Suprapubic skin (tissue), 4 donors: ENCODE data around the gene TF. TPM values are rescaled to one million over a fixed set of nuclear protein-coding genes. Genes with fewer than 3 reads are reported as not detected.

Experiments
- DNase-seq, 2 donors: peaks; one replicate each; pipeline ENCODE4 v3.0.0-alpha.2; 2019; ENCODE audit warnings: low spot score in 2 of 2
- H3K27ac ChIP-seq: fragments of 200-600 bp; sonication (generic); one replicate; pipeline ENCODE4 v1.5.1; 2019
- H3K27me3 ChIP-seq: fragments of 200-600 bp; sonication (generic); one replicate; pipeline ENCODE4 v1.5.1; 2019
- H3K36me3 ChIP-seq: fragments of 200-600 bp; sonication (generic); one replicate; pipeline ENCODE4 v1.5.1; 2019
- H3K4me1 ChIP-seq: fragments of 200-600 bp; sonication (generic); one replicate; pipeline ENCODE4 v1.5.1; 2019
- H3K4me3 ChIP-seq: fragments of 200-600 bp; sonication (generic); one replicate; pipeline ENCODE4 v1.5.1; 2019; ENCODE audit warnings: mild to moderate bottlenecking
- H3K9me3 ChIP-seq: fragments of 200-600 bp; sonication (generic); one replicate; pipeline ENCODE4 v1.5.1; 2019
- EP300 ChIP-seq: sonication (generic); formaldehyde crosslinking; IDR thresholded peaks from one replicate; pipeline ENCODE4 v1.6.1; 2017; ENCODE audit warnings: antibody characterized with exemption
- POLR2A ChIP-seq, 2 donors: fragments of 450-650 bp; IDR thresholded peaks; one replicate each; pipeline ENCODE4 v1.6.1; 2017; ENCODE audit warnings: antibody characterized with exemption in 2 of 2, mild to moderate bottlenecking in 2 of 2, moderate library complexity in 2 of 2
- POLR2AphosphoS5 ChIP-seq, 3 donors: sonication (generic); formaldehyde crosslinking; IDR thresholded peaks; one replicate each; pipeline ENCODE4 v1.6.1; 2017; ENCODE audit warnings: antibody characterized with exemption in 3 of 3
- WGBS: methylation state at CpG from one replicate; pipeline ENCODE4 v1.1.5; 2018; 5-methylcytosine and 5-hydroxymethylcytosine counted together
- total RNA-seq, 4 donors: library from RNA; depleted of rRNA; stranded (reverse); fragments of >200 nt; gene quantifications; one replicate each; pipeline ENCODE4 v1.1.0, GENCODE V29; 2016
- TF ChIP-seq, protein P1 (sequence below), 2 donors: fragments of 200-600 bp in 1 of 2; fragments of 450-650 bp in 1 of 2; sonication (generic) in 1 of 2; IDR thresholded peaks; one replicate each; pipeline ENCODE4 v1.5.1; 2016 to 2019; ENCODE audit warnings: antibody characterized with exemption in 2 of 2, mild to moderate bottlenecking in 1 of 2, moderate library complexity in 1 of 2

TF gene
- total RNA-seq, 4 donors from 2014 or later, result 4.8 to 16.5 (median 8.7) TPM

DNA sequence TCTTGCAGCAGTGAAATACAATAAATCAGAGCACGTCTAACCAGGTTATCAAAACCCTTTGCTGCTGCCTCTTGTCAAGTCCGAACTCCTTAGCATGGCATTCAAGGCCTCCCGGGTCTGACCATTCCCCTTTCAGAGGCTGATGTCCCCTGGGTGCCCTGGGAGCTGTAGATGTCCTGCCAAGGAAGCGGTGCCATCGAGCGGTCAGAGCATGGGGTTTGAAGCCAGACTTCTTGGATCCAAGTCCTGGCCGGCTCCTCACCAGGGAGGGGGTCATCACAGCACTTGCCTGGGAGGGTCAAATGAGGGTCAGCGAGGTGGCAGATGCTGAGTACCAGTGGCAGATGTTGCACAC lies 496 bp downstream of the TF start:
- no peaks in the 10 kb centered on the region for H3K9me3 ChIP-seq
- H3K27ac ChIP-seq, result no peak overlapping the region
- H3K4me1 ChIP-seq, result peaks cover 18% of the 10 kb centered on the region
- TF ChIP-seq POLR2A (IDR thresholded peaks at IDR 0.05), result no peak
- no peak for TF ChIP-seq EP300
- TF ChIP-seq POLR2AphosphoS5 (IDR thresholded peaks at IDR 0.05), result no peak
- TF ChIP-seq, protein P1, sequence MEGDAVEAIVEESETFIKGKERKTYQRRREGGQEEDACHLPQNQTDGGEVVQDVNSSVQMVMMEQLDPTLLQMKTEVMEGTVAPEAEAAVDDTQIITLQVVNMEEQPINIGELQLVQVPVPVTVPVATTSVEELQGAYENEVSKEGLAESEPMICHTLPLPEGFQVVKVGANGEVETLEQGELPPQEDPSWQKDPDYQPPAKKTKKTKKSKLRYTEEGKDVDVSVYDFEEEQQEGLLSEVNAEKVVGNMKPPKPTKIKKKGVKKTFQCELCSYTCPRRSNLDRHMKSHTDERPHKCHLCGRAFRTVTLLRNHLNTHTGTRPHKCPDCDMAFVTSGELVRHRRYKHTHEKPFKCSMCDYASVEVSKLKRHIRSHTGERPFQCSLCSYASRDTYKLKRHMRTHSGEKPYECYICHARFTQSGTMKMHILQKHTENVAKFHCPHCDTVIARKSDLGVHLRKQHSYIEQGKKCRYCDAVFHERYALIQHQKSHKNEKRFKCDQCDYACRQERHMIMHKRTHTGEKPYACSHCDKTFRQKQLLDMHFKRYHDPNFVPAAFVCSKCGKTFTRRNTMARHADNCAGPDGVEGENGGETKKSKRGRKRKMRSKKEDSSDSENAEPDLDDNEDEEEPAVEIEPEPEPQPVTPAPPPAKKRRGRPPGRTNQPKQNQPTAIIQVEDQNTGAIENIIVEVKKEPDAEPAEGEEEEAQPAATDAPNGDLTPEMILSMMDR (IDR thresholded peaks at IDR 0.05), result no peak
- no peaks in the 10 kb centered on the region for H3K36me3 ChIP-seq
- H3K4me3 ChIP-seq, result peak overlapping the region; percentile 39
- peaks cover 24% of the 10 kb centered on the region for H3K27me3 ChIP-seq
- 73% methylated on average over 3 of the region's 8 CpGs for WGBS
- no peak for DNase-seq

DNA sequence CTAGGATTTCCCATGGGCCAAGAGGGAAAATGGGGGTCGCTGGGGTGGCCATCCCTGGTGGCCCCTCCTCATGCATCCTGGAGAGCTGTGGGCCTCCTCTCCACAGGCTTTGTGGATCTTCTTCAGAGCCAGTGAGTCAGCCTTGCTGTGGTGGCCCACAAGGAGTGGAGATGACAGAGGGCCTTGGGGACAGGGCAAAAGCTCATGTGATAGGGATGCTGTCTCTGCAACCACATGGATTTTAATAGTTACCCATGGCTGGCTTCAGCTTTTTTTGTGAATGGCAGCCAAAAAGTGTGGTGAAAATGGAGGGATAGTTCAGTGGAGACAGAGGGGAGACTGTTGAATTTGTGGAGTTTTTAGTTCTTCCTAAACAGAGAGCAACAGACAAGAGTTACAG lies 1.2 kb downstream of the TF start:
- whole genome bisulfite sequencing, result 80% methylated on average over 1 of the region's 1 CpG
- Histone ChIP-seq H3K4me1 (peaks cover 18% of the 10 kb centered on the region), H3K9me3 (no peaks in the 10 kb centered on the region), H3K36me3 (no peaks in the 10 kb centered on the region), H3K27ac (no peak overlapping the region), H3K27me3 (peaks cover 21% of the 10 kb centered on the region), H3K4me3 (no peak overlapping the region)
- DNase-seq, result no peak
- TF ChIP-seq POLR2AphosphoS5 (IDR thresholded peaks at IDR 0.05) (no peak), EP300 (no peak), POLR2A (IDR thresholded peaks at IDR 0.05) (no peak)
- TF ChIP-seq, protein P1 (IDR thresholded peaks at IDR 0.05), result no peak

DNA sequence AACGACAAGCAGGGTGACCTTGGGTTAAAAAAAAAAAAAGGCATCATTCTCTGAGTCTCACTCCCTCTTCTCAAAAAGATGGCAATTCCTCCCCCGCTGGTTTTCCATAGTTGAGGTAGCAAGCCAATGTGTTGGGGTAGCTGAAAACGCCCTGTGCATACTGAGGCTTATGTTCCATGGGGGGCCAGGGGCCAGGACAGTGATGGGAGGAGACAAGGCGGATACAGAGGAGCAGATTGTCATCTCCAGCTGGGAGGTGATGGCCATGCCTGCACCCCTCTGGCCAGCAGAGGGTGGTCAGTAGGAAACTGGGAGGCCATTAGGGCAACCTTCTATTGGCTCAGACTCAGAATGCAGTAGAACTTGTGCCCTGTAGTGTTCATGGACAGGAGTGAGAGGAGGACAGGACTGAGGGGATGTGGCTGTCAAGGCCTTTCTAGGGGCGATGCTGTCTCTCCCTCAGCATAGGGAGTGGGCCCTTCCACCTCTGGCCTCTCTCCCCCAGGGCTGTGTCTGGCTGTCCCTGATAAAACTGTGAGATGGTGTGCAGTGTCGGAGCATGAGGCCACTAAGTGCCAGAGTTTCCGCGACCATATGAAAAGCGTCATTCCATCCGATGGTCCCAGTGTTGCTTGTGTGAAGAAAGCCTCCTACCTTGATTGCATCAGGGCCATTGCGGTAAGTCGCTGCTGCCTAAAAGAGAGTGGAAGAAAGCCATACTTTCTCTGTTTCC lies 1.9 kb downstream of the TF start:
- H3K4me3 ChIP-seq, result no peak overlapping the region
- no peaks in the 10 kb centered on the region for H3K36me3 ChIP-seq
- no peaks in the 10 kb centered on the region for H3K9me3 ChIP-seq
- DNase-seq, result no peak
- H3K4me1 ChIP-seq, result peaks cover 20% of the 10 kb centered on the region
- no peak overlapping the region for H3K27ac ChIP-seq
- TF ChIP-seq POLR2AphosphoS5 (IDR thresholded peaks at IDR 0.05), result no peak
- TF ChIP-seq, protein P1 (IDR thresholded peaks at IDR 0.05), result no peak
- TF ChIP-seq POLR2A (IDR thresholded peaks at IDR 0.05), result no peak
- no peak for TF ChIP-seq EP300
- 92% methylated on average over 12 of the region's 12 CpGs for WGBS
- H3K27me3 ChIP-seq, result peaks cover 21% of the 10 kb centered on the region

DNA sequence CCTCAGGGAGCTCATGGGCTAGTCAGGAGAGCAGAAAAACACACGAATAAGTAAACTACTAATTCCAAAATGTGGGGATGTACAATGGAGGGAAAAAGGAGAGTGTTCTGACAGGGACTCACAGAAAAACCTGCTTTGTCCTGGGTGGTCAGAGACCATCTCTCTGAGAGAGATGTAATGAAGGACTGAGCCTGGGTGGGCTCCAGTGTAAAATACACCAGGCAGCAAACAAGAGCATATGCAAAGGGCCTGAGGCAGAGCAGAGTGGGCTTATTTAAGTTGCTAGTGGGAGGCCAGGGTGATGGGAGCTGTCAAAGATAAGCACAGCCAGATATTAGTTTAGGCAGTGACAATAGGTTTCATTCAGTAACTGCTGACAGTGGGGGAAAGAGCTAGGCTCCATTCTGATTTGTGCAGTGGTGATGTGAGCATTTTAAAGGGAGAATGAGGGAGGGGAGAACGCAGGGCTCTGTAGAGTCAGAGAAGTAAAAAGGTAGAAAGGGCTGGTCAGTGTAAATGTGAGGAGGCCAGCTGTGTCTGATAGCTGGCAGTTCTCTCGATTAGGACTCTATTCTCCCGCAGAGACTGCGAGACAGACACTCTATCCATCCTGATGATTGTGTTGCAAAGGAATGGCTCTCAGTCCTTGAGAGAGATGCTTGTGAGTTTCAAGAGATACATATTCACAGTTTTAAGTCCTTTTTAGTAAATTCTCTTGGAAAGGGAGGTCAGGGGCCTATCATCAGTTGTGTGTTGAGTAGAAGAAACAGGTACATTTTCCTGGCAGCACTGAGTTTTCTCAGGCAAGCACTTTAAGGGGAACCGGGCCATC lies 3.5 kb downstream of the TF start:
- Histone ChIP-seq H3K36me3 (no peaks in the 10 kb centered on the region), H3K27me3 (peaks cover 13% of the 10 kb centered on the region), H3K27ac (no peak overlapping the region), H3K9me3 (no peaks in the 10 kb centered on the region), H3K4me3 (no peak overlapping the region), H3K4me1 (peaks cover 32% of the 10 kb centered on the region)
- 70% methylated on average over 6 of the region's 6 CpGs for WGBS
- TF ChIP-seq, protein P1 (IDR thresholded peaks at IDR 0.05), result no peak
- TF ChIP-seq EP300, result no peak
- TF ChIP-seq POLR2AphosphoS5 (IDR thresholded peaks at IDR 0.05), result no peak
- no peak for TF ChIP-seq POLR2A (IDR thresholded peaks at IDR 0.05)
- no peak for DNase-seq

DNA sequence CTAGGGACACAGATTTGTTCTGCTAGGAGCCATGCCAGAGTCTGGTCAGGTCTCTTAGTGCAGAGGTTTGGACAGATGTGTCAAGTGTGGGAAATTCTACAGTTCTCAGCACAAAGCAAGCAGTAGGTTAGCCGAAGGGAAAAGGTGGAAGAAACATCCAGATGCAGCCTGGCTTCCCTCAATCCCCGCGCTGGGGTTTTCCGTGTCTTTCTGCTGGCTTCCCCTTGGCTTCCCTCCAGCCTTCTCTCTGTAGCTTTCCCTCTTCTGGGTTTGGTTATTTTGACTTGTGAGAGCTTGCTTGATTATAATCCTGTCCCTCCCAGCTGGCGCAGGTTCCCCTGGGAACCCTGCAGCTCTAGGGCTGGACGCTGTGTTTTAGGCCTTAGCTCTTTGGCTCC lies 4.1 kb downstream of the TF start:
- Histone ChIP-seq H3K27ac (no peak overlapping the region), H3K4me1 (peaks cover 37% of the 10 kb centered on the region), H3K36me3 (no peaks in the 10 kb centered on the region), H3K4me3 (no peak overlapping the region), H3K9me3 (no peaks in the 10 kb centered on the region), H3K27me3 (peaks cover 10% of the 10 kb centered on the region)
- TF ChIP-seq EP300 (no peak), POLR2AphosphoS5 (IDR thresholded peaks at IDR 0.05) (no peak), POLR2A (IDR thresholded peaks at IDR 0.05) (no peak)
- TF ChIP-seq, protein P1 (IDR thresholded peaks at IDR 0.05), result no peak
- WGBS, result 20% methylated on average over 6 of the region's 6 CpGs
- DNase-seq, result no peak
